ENCODE data around the gene IGSF21.

IGSF21 gene

DNA sequence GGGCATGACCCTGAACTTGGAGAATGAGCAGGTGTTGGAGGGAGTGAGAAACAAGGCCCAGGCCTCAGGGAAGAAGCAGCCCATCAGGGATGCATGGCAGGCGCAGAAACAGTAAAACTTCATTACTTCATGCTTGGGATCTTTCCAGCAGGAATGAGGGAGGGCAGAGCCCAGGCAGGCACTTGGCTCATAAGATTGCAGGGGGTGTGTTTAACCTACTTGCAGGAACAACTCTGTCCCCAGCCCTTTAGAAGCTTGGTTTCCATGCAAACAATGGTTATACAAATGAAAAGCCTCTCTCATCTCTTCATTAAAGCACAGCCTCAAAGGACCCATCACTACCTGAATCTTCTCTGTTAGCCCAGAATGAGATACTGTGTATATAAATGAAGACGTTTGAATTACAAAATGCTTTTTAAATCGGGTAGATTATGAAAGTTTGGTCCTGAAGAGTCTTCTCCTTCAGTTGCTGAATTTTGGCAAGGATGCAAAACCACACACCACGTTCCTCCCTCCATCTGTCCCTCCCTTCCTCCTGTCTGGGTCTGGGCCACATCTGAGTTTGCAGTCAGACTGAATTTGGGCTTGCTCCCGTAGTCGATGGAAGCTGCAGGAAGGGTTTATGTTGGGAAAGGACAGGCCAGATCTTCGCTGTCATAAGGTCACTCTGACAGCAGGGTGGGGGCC is 218.8 kb downstream of the IGSF21 start:
- no peaks in the 10 kb centered on the region for H3K36me3 ChIP-seq (ENCODE audit: insufficient read depth)
- no peaks in the 10 kb centered on the region for H3K27me3 ChIP-seq (ENCODE audit: insufficient read depth, low read depth)
- H3K9ac ChIP-seq = no peak overlapping the region
- H2AFZ ChIP-seq (ENCODE audit: low read depth) = no peak overlapping the region
- no peak overlapping the region for H3K4me2 ChIP-seq
- TF ChIP-seq, protein P1, sequence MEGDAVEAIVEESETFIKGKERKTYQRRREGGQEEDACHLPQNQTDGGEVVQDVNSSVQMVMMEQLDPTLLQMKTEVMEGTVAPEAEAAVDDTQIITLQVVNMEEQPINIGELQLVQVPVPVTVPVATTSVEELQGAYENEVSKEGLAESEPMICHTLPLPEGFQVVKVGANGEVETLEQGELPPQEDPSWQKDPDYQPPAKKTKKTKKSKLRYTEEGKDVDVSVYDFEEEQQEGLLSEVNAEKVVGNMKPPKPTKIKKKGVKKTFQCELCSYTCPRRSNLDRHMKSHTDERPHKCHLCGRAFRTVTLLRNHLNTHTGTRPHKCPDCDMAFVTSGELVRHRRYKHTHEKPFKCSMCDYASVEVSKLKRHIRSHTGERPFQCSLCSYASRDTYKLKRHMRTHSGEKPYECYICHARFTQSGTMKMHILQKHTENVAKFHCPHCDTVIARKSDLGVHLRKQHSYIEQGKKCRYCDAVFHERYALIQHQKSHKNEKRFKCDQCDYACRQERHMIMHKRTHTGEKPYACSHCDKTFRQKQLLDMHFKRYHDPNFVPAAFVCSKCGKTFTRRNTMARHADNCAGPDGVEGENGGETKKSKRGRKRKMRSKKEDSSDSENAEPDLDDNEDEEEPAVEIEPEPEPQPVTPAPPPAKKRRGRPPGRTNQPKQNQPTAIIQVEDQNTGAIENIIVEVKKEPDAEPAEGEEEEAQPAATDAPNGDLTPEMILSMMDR (conservative IDR thresholded peaks at IDR 0.05; ENCODE audit: low read depth, low read length) = no peak
- H4K20me1 ChIP-seq (ENCODE audit: insufficient read depth) = no peaks in the 10 kb centered on the region
- H3K4me3 ChIP-seq (IDR thresholded peaks at IDR 0.05; ENCODE audit: insufficient read depth, low read depth, low read length) = no peak overlapping the region
- H3K4me1 ChIP-seq (ENCODE audit: low read depth, poor library complexity, severe bottlenecking) = no peaks in the 10 kb centered on the region
- no peaks in the 10 kb centered on the region for H3K79me2 ChIP-seq (ENCODE audit: insufficient read depth, low read depth)
- H3K27ac ChIP-seq = no peak overlapping the region

DNA sequence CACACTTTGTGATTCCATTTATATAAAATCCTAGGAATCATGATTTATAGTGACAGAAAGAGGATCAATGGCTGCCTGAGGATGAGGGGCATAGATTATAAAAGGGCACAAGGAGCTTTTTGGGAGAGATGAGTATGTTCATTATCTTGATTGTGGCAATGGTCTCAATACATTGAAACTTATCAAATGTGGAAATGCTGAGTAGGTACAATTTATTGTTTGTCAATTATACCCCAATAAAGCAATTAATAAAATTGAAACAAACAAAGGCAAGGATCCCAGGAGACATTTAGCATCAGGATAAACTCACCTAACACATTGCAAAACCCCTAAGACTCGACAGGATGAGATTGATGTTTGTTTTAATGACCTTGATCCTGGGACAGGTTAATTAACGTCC is 220.1 kb downstream of the IGSF21 start:
- Histone ChIP-seq H4K20me1 (ENCODE audit: insufficient read depth) (no peaks in the 10 kb centered on the region), H2AFZ (ENCODE audit: low read depth) (no peak overlapping the region), H3K79me2 (ENCODE audit: insufficient read depth, low read depth) (no peaks in the 10 kb centered on the region), H3K4me3 (IDR thresholded peaks at IDR 0.05; ENCODE audit: insufficient read depth, low read depth, low read length) (no peak overlapping the region), H3K9ac (no peak overlapping the region), H3K36me3 (ENCODE audit: insufficient read depth) (no peaks in the 10 kb centered on the region), H3K4me2 (no peak overlapping the region), H3K27ac (no peak overlapping the region), H3K27me3 (ENCODE audit: insufficient read depth, low read depth) (no peaks in the 10 kb centered on the region), H3K4me1 (ENCODE audit: low read depth, poor library complexity, severe bottlenecking) (no peaks in the 10 kb centered on the region)
- TF ChIP-seq, protein P1 (conservative IDR thresholded peaks at IDR 0.05; ENCODE audit: low read depth, low read length) = no peak

DNA sequence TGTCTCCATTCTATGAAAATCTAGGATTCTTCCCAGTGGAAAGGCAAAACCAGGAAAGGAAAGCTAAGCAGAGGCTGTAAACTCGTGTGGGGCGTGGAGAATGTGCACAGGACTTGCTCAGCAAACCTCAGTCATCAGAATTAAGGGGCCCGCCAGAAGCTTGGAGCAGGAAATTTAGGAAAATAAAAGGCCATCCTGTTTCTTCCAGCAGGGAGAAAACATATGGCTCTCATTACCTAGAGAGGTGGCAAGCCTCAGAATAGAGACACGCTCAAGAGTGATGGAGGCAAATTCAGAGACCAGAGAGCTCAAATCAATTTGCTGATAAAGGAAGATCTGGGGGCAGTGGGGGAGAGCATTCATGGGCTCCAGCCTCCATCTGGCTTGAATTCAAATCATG is 221.2 kb downstream of the IGSF21 start:
- no peaks in the 10 kb centered on the region for H3K27me3 ChIP-seq (ENCODE audit: insufficient read depth, low read depth)
- no peaks in the 10 kb centered on the region for H4K20me1 ChIP-seq (ENCODE audit: insufficient read depth)
- no peaks in the 10 kb centered on the region for H3K79me2 ChIP-seq (ENCODE audit: insufficient read depth, low read depth)
- no peaks in the 10 kb centered on the region for H3K36me3 ChIP-seq (ENCODE audit: insufficient read depth)
- TF ChIP-seq, protein P1 (conservative IDR thresholded peaks at IDR 0.05; ENCODE audit: low read depth, low read length) = no peak
- no peak overlapping the region for H3K27ac ChIP-seq
- H3K4me2 ChIP-seq = no peak overlapping the region
- H3K4me1 ChIP-seq (ENCODE audit: low read depth, poor library complexity, severe bottlenecking) = no peaks in the 10 kb centered on the region
- no peak overlapping the region for H3K9ac ChIP-seq
- no peak overlapping the region for H2AFZ ChIP-seq (ENCODE audit: low read depth)
- H3K4me3 ChIP-seq (IDR thresholded peaks at IDR 0.05; ENCODE audit: insufficient read depth, low read depth, low read length) = no peak overlapping the region

DNA sequence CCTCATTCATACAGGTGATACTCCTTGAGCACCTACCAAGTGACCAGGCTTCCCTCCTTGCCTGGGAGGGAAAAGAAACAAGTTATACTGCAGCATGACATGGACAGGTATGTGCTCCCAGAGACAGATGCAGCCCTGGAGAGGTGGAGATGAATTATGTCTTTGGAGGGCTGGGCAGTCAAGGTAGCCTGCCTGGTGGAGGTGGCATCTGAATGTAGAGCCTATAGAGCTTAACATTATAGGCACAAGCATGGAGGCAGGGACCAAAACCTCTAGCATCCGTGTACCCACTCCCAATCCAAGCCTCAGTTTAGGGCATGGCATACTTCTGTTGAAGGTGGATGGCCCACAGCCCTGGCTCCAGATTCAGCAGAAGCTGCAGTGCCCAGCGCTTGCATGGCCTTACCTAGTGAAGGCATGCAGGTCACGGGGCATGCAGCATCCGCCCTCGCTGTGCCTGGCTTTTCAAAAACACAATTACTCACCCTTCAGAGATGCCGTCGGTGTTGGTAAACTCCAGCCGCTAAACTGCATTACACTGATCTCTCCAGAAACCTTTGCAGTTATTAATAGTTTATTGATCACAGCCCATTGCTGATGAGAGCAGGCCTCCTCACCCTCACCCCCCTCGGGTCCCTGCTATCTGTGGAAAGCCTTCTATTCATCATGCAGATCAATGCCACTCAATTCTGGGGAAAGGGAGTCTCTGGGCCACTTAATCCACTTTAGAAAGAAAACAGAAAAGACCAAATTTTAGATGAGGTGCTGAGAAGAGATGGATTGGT is 222.1 kb downstream of the IGSF21 start:
- Histone ChIP-seq H2AFZ (ENCODE audit: low read depth) (no peak overlapping the region), H3K27me3 (ENCODE audit: insufficient read depth, low read depth) (no peaks in the 10 kb centered on the region), H3K4me3 (IDR thresholded peaks at IDR 0.05; ENCODE audit: insufficient read depth, low read depth, low read length) (no peak overlapping the region), H4K20me1 (ENCODE audit: insufficient read depth) (no peaks in the 10 kb centered on the region), H3K79me2 (ENCODE audit: insufficient read depth, low read depth) (no peaks in the 10 kb centered on the region), H3K27ac (no peak overlapping the region), H3K4me1 (ENCODE audit: low read depth, poor library complexity, severe bottlenecking) (no peaks in the 10 kb centered on the region), H3K4me2 (no peak overlapping the region), H3K36me3 (ENCODE audit: insufficient read depth) (no peaks in the 10 kb centered on the region), H3K9ac (no peak overlapping the region)
- TF ChIP-seq, protein P1 (conservative IDR thresholded peaks at IDR 0.05; ENCODE audit: low read depth, low read length) = no peak
